Activated effector memory CD4-positive, alpha-beta T cell treated with anti-CD3 and anti-CD28 coated beads, Interleukin-2, amount 50 U/mL, for 16 hours (primary cell): ENCODE results near the gene METTL16.
"Not testable (repeated sequence)": the region's sequence is repeated elsewhere in the genome, so short reads cannot be mapped to it uniquely, and the experiment has no call there.

Experiments used
- DNase-seq: peaks from one replicate; pipeline ENCODE4 v3.0.0-alpha.2; 2020

Gene METTL16

DNA sequence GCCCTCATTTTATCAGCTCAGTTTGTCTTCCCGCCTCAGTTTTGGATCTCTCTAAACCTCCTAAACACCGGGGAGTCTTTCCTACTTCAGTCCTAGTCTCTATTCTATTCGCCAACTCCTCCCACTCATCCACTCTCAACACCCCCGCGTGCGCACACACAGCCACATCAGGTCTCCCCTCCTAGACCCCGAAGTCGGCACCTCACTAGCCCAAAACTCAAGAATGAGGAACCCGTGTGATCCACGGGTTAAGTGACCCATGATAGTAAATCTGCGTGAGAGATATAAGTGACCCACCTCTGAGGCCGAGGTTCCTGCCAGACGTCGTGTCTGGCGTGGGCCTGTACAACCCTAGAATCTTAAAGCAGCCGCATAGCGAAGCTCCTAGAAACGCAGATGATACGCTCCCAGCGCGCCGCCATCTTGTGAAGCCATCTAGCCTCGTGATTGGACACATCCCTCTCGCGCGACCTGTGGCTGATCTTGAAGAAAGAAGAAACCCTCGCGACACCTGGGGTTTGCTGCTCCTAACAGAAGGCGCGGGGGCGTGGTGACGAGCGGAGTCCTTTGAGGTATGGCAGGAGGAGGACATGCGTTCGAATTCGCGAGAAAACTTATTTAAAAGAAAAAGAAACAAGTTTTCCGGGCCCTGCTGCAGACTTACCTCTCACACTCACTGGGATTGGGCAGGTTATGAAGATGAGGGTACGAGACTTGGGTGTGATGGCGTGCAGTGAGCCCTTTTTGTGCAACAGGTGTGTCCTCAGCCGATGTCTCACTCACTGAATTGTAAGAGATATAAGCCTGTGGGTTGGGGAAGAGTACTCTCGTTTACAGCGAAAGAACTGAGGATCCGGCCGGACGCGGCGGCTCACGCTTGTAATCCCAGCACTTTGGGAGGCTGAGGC lies at the start of gene METTL16:
Gene METTL16 (minus strand): TSS at position 427 of the 908 bp plus-strand sequence. CDS start 9,557 bp downstream, outside the sequence.
- DNase-seq, result peak; percentile 98

DNA sequence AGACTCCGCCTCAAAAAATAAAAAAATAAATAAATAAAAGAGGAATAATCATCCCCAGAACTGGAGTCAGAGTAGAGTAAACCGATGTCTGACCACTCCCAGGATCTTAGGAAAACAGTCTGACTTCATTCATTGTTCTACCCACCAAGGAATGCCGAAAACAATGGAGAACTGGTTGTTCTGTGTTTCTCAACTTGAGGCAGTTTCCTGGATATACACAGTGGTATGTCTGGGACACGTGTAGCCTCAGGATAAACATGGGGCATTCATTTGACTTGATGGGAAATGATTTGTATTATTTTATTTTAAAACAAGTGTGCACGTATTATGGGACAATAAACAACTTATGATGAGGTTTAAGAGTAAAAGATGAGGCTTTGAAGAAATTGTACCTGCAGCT lies 49.0 kb upstream of the METTL16 start:
- DNase-seq, result no peak

DNA sequence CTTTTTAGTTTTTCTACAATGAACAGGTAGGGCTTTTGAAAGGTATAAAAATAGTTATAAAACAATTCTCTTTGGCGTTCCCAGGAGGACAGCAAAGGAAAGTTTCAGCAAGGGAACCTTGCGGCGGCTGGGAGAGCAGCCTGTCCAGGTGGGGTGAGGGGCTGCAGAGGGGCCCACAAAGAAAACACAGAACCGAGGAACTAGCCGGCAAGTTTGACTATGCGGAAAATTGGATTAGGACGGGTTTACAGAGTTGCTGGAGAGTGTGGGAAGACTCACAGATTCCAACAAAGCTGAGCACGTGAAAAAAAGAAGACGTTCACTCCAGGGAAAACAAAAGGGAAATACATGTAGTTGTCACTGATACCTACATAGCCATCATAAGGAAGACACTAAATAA lies 40.2 kb upstream of the METTL16 start:
- no peak for DNase-seq

- DNase-seq, result no peak
Observed at GRCh38 chr17:2551493-2551892, 39.8 kb upstream of the METTL16 start.

DNA sequence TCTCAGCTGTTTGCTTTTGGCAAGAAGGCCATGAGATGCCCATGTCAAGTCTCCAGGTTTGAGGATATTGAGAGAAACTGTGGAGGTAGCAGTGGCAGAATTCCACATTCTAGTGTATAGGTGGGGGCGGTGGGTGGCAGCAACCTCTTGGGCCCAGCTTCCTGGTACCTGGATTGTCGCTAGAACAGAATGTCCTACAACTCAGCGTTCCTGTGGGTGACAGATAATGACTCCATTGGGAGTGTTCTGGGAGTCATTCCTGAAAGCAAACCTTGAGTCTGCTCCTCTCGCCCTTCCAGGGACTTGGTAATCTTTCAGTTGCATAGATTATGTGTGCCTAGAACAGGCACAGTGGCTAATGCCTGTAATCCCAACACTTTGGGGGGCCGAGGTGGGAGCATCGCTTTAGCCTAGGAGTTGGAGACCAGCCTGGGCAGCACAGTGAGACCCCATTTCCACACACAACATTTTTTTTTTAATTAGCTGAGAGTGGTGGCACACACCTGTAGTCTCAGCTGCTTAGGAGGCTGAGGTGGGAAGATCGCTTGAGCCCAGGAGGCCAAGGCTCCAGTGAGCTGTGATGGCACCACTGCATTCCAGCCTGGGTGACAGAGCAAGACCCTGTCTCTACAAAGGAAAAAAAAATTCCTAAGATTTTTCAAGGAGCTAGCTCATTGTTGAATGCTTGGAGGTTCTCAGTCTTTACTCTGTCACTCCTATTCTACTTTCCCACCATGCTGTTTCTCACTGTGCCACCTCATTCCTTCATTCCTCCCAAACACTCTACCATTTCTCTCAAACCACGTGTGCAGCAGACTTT lies 37.9 kb upstream of the METTL16 start:
- no peak for DNase-seq

- DNase-seq, result not testable (repeated sequence)
Observed at GRCh38 chr17:2548026-2548425, 36.3 kb upstream of the METTL16 start.

DNA sequence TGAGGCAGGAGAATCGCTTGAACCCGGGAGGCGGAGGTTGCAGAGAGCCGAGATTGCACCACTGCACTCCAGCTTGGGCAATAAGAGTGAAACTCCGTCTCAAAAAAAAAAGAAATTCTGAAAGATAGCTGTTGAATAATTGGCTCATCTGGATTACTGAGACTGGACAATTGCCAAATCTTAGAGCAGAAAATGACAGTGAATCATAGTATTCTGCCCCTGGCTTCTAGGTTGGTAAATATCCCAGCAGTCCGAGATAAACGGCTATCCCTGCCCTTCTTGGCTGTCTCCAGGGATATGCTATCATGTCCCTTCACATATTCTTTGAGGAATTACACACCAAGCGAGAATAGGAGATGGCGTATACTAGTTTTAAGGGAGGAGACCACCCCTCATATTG lies 35.5 kb upstream of the METTL16 start:
- no peak for DNase-seq

GRCh38 chr17:2545393-2545792 lies 33.7 kb upstream of the METTL16 start:
- no peak for DNase-seq

GRCh38 chr17:2542456-2542855 lies 30.8 kb upstream of the METTL16 start:
- DNase-seq, result no peak

GRCh38 chr17:2542056-2542455 lies 30.4 kb upstream of the METTL16 start:
- no peak for DNase-seq

DNA sequence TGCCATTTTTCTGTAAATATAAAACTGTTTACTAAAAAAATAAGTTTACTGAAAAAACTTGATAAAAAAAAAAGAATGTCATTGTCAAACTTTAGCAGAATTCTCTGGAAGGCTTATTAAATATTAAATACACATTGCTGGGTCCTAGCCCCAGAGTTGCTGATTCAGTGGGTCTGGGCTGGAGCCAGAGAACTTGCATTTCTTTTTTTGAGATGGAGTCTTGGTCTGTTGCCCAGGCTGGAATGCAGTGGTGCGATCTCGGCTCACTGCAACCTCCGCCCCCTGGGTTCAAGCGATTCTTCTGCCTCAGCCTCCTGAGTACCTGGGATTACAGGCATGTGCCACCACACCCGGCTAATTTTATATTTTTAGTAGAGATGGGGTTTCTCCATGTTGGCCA lies 25.9 kb upstream of the METTL16 start:
- not testable (repeated sequence) for DNase-seq

DNA sequence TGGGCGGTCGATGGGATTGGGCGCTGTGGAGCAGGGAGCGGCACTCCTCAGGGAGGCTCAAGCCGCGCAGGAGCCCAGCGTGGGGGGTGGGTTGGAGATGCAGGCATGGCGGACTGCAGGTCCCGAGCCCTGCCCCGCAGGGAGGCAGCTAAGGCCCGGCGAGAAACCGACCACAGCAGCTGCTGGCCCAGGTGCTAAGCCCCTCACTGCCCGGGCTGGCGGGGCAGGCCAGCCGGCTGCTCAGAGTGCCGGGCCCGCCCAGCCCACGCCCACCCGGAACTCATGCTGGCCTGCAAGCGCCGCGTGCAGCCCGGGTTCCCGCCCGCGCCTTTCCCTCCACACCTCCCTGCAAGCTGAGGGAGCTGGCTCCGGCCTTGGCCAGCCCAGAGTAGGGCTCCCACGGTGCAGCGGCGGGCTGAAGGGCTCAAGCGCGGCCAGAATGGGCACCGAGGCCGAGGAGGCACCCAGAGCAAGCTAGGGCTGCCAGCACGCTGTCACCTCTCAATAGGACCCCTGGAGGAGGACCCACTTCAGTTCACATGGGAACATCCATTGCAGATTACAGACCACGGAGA lies 20.5 kb upstream of the METTL16 start:
- DNase-seq, result no peak

DNA sequence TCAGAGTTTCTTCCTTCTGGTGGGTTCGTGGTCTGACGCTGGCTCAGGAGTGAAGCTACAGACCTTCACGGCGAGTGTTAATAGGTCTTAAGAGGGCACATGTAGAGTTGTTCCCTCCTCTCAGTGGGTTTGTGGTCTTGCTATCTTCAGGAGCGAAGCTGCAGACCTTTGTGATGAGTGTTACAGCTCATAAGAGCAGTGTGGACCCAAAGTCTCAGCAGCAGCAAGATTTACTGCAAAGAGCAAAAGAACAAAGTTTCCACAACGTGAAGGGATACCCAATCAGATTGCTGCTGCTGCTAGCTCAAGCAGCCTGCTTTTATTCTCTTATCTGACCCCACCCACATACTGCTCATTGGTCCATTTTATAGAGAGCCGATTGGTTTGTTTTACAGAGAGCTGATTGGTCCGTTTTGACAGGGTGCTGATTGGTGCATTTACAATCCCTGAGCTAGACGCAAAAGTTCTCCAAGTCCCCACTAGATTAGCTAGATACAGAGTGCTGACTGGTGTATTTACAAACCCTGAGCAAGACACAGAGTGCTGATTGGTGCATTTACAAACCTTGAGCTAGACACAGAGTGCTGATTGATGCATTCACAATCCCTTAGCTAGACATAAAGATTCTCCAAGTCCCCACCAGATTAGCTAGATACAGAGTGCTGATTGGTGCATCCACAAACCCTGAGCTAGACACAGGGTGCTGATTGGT lies 19.7 kb upstream of the METTL16 start:
- not testable (repeated sequence) for DNase-seq

- DNase-seq, result not testable (repeated sequence)
Observed at GRCh38 chr17:2521775-2522410, 10.2 kb upstream of the METTL16 start.

- DNase-seq, result no peak
Observed at GRCh38 chr17:2521257-2521656, 9.6 kb upstream of the METTL16 start.

DNA sequence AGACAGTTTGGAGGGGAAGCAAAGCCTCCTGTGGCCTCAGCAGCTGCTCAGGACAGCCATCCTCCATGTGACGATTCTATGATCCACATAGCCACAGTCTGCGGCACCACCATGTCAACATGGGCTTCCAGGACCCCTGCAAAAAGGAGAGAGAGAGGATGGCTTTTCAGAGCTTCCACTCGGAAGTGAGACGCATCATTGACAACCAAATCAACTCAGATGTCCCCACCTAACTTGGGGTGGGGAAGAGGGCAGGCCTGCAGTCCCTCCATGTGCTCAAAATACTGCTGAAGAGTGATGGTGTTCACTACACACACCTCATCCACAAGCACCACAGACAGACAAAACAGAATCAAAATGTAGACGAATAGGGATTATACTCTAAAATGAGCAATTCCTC lies 5.9 kb upstream of the METTL16 start:
- DNase-seq, result no peak

GRCh38 chr17:2511138-2511461 lies 588 bp downstream of the METTL16 start:
- DNase-seq, result no peak

GRCh38 chr17:2510559-2510958 lies 1.1 kb downstream of the METTL16 start:
- no peak for DNase-seq

DNA sequence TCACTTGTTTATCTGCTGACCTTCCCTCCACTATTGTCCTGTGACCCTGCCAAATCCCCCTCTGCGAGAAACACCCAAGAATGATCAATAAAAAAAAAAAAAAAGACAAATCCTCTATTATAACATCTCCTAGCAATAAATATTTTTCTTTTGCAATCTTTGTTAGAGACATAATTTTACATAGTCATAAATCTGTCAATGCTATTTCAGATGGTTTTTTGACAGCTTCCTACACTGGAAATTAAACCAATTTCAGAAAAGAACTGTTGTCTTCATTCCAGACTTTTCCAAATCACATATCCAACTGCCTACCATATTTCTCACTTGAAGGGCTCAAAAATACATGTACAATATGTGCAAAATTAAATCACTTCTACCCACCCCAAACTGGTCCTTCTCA lies 3.7 kb downstream of the METTL16 start:
- no peak for DNase-seq

DNA sequence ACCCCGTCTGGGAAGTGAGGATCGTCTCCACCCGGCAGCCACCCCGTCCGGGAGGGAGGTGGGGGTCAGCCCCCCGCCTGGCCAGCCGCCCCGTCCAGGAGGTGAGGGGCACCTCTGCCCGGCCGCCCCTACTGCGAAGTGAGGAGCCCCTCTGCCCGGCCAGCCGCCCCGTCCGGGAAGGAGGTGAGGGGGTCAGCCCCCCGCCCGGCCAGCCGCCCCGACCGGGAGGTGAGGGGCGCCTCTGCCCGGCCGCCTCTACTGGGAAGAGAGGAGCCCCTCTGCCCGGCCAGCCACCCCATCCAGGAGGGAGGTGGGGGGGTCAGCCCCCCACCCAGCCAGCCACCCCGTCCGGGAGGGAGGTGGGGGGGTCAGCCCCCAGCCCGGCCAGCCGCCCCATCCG lies 4.7 kb downstream of the METTL16 start:
- DNase-seq, result not testable (repeated sequence)

- DNase-seq, result no peak
Observed at GRCh38 chr17:2503627-2504026, 8.1 kb downstream of the METTL16 start.

DNA sequence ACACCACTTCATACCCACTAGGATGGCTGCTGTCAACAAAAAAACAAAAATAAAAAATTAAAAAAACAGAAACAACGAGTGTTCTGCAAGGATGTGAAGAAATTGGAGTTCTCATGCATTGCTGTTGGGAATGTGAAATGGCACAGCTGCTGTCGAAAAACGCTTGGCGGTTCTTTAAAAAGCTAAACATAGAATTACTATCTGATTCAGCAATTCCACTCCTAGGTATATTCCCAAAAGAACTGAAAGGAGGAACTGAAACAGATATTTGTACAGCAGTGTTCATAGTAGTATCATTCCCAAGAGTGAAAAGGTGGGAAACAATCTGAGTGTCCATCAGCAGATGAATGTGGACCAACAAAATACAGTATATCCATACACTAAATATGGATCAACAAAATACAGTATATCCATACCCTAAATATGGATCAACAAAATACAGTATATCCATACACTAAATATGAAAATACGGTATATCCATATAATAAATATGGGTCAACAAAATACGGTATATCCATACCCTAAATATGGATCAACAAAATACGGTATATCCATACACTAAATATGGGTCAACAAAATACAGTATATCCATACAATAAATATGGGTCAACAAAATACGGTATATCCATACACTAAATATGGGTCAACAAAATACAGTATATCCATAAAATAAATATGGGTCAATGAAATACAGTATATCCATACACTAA lies 8.7 kb downstream of the METTL16 start:
- no peak for DNase-seq
